H1 (cell line): ENCODE results near the gene TRIP13. TPM values are rescaled to one million over a fixed set of nuclear protein-coding genes. Genes with fewer than 3 reads are reported as not detected.

Experiments
- BRCA1 ChIP-seq: IDR thresholded peaks from 2 replicates; pipeline ENCODE4 v1.6.1; 2012; ENCODE audit warnings: low read depth, low read length, improper control_type of control experiment
- GTF2F1 ChIP-seq: IDR thresholded peaks from 2 replicates; pipeline ENCODE4 v1.6.1; 2012; ENCODE audit warnings: low read depth, low read length, improper control_type of control experiment, borderline replicate concordance
- KDM1A ChIP-seq: fragments of 200-600, 300-600 bp; sonication (generic); IDR thresholded peaks from 2 replicates; pipeline ENCODE4 v1.7.1; 2016; ENCODE audit warnings: mild to moderate bottlenecking, low read length, borderline replicate concordance
- RAD21 ChIP-seq, 2 experiments: IDR thresholded peaks in 1 of 2; conservative IDR thresholded peaks in 1 of 2; 2 replicates each; pipeline ENCODE4 v1.6.1; 2011; ENCODE audit warnings: low read depth in 2 of 2, low read length in 2 of 2, improper control_type of control experiment in 1 of 2, inconsistent platforms in 1 of 2, mild to moderate bottlenecking in 1 of 2, moderate library complexity in 1 of 2
- SIX5 ChIP-seq: IDR thresholded peaks from 2 replicates; pipeline ENCODE4 v1.6.1; 2011; ENCODE audit warnings: mild to moderate bottlenecking, low read depth, low read length
- SP1 ChIP-seq: IDR thresholded peaks from 2 replicates; pipeline ENCODE4 v1.6.1; 2011; ENCODE audit warnings: low read depth, low read length
- polyA plus RNA-seq, 7 experiments: library from polyadenylated mRNA; depleted of rRNA in 3 of 7; stranded (reverse) in 5 of 7; unstranded in 2 of 7; fragments of >200 nt in 5 of 7; fragments of 200-250 nt in 2 of 7; gene quantifications; 1 replicate in 5 of 7; 2 replicates in 1 of 7; 4 replicates in 1 of 7; pipeline versions ENCODE4 v1.2.1 to v1.2.3, GENCODE V29; 2011 to 2013; ENCODE audit warnings: missing spikeins in 2 of 7, mixed read lengths in 2 of 7
- total RNA-seq: library from RNA; stranded (reverse); fragmentation: NEBNext Ultra II Directional; extraction: Animal tissue kit (Norgen Biotek cat#: 25700); gene quantifications from 2 replicates; pipeline ENCODE4 v1.2.1, GENCODE V29; 2021
- TF ChIP-seq, protein P1 (sequence below), 3 experiments: IDR thresholded peaks; 1 replicate in 2 of 3; 2 replicates in 1 of 3; pipeline versions ENCODE4 v1.5.1 to v1.6.1; 2011; ENCODE audit warnings: low read length in 3 of 3, mild to moderate bottlenecking in 3 of 3, inconsistent platforms in 2 of 3, low read depth in 1 of 3, moderate library complexity in 1 of 3; ENCODE audit not compliant: insufficient read depth in 1 of 3; ENCODE audit errors: control extremely low read depth in 1 of 3
- TF ChIP-seq, protein P2 (sequence below): IDR thresholded peaks from 2 replicates; pipeline ENCODE4 v1.6.1; 2012; ENCODE audit warnings: inconsistent platforms

TRIP13 gene
- total and polyA plus RNA-seq, 2 of the 8 experiments (the other 6 are each of a cell fraction or from before 2014, with no cell fraction given), result 20.0 to 39.2 TPM

DNA sequence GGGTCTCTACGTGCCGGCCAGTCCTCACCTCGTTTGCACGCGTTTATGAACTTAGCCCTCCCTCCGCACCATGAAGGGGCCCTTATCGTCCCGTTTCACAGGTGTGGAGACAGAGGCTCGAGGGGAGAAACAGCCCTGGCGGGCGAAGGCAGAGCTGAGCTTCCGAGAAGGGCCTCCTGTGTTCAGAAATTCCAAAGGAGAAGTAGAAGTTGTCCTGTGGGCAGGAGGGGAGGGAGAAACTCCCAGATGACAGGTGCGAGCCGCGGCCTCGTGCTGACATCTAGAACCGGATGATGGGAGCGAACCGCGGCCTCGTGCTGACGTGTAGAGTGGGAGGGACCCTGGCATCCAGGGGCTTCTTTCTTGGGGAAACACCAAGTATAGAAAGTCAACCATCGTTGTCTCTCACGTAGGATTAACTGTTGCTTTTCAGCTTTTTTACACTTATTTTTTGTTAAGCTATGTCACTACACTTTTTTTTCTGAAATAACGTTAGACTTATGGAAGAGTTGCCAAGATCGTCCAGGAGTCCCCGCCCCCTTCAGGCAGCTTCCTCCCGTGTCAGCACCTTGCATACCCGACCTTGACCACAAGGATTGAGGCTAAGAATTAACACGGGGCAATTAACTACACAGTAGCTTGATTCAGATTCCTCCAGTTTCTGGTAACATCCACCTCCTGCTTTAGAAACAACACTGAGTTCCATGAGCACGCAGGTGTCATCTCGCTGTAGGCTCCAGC is 73.1 kb downstream of the TRIP13 start (continued):
- TF ChIP-seq, protein P1, sequence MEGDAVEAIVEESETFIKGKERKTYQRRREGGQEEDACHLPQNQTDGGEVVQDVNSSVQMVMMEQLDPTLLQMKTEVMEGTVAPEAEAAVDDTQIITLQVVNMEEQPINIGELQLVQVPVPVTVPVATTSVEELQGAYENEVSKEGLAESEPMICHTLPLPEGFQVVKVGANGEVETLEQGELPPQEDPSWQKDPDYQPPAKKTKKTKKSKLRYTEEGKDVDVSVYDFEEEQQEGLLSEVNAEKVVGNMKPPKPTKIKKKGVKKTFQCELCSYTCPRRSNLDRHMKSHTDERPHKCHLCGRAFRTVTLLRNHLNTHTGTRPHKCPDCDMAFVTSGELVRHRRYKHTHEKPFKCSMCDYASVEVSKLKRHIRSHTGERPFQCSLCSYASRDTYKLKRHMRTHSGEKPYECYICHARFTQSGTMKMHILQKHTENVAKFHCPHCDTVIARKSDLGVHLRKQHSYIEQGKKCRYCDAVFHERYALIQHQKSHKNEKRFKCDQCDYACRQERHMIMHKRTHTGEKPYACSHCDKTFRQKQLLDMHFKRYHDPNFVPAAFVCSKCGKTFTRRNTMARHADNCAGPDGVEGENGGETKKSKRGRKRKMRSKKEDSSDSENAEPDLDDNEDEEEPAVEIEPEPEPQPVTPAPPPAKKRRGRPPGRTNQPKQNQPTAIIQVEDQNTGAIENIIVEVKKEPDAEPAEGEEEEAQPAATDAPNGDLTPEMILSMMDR (IDR thresholded peaks at IDR 0.05; ENCODE audit: control extremely low read depth in 1 of 3, insufficient read depth in 1 of 3, low read depth in 1 of 3, low read length in 3 of 3), result no peak
- no peak for TF ChIP-seq GTF2F1
- no peak for TF ChIP-seq BRCA1
- TF ChIP-seq RAD21 (IDR thresholded peaks at IDR 0.05 in 1 of 2, conservative IDR thresholded peaks at IDR 0.05 in 1 of 2; ENCODE audit: low read depth in 2 of 2, low read length in 2 of 2), result no peak
- no peak for TF ChIP-seq SIX5
- no peak for TF ChIP-seq KDM1A
- TF ChIP-seq, protein P2, sequence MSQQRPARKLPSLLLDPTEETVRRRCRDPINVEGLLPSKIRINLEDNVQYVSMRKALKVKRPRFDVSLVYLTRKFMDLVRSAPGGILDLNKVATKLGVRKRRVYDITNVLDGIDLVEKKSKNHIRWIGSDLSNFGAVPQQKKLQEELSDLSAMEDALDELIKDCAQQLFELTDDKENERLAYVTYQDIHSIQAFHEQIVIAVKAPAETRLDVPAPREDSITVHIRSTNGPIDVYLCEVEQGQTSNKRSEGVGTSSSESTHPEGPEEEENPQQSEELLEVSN, result no peak
- no peak for TF ChIP-seq SP1
